COLO668 (cell line): ENCODE data around the gene PRR35.

Experiments
- DNase-seq: peaks from one replicate; lab custom pipeline; 2025; ENCODE audit not compliant: unreplicated experiment; lab: John Stamatoyannopoulos, UW

Gene PRR35

DNA sequence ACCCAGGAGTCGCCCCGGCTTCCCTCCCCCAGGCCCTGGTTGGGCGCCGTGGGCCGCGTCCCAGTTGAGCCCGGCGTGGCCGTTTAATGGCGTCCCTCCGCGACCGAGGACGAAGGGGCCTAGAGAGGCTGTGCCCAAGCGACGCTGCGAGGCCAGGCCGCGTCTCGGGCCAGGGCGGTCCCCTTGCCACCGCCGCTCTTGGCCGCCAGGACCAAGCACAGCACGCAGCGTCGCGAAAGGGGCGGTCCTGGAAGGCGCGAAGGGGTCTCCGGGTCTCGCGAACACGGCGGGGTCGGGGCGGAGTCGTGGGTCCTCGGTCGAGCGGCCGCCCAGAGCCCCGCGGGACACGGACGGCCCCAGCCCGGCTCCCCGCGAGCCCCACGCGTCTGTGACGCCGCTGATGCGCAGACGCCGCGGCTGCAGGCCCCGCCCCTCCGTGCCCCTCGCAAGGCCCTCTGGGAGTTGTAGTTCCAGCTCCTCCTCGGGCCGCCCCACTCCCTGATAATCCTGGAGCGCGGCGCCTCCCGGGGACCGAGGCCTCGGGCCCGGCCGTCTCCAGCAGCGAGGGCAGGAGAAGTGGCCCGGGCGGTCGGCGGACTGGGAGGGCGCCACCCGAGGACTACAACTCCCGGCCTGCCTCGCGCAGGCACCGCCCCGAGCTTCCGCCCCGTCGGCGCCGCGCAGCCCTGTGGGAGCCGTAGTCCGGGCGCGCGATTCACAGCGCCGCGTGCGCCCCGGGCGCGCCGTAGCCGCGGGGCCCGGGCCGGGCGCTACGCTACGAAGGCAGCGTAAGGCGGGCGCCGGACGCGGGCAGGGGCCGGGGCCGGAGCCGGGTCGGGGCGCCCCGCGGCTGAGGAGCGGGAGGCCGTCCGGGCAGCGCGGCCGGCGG is 32.9 kb upstream of the PRR35 start, which contains the start of gene CAPN15:
Gene CAPN15, plus strand, starts transcription at position 698 of the 889 bp plus-strand sequence. CDS start 19,127 bp downstream, outside the sequence.
- peak; percentile 93 for DNase-seq

GRCh38 chr16:528111-529011 is 31.8 kb upstream of the PRR35 start:
- DNase-seq = peak; percentile 53

DNA sequence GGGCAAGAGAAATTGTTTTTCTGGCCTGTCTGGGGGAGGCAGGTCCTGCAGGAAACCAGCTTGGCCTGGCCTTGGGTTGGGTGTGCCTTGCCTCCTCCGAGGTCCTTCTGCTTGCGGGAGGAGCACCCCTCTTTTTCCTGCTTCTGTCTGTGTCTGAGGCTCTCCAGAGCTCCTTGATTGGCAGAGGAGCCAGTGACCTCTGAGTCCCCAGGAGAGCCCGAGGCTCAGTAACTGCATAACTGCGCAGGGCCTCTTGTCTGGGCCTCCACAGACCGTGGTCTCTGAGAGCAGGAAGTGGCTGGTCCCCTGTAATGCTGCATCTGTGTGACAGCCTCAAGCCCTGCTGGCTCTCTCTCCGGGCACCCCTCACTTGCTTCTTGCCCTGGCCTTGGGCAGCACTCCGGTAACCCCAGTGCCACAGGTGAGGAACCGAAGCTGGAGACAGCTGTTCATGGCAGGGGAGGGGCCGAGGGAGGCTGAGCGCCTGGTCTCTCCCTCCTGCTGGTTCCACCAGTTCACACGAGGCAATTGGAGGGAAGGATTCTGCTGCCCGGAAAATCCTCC is 31.1 kb upstream of the PRR35 start:
- DNase-seq = peak; percentile 19

GRCh38 chr16:530111-530817 is 29.9 kb upstream of the PRR35 start:
- no peak for DNase-seq

- no peak for DNase-seq
Measured at GRCh38 chr16:531494-532125, 28.6 kb upstream of the PRR35 start.

DNA sequence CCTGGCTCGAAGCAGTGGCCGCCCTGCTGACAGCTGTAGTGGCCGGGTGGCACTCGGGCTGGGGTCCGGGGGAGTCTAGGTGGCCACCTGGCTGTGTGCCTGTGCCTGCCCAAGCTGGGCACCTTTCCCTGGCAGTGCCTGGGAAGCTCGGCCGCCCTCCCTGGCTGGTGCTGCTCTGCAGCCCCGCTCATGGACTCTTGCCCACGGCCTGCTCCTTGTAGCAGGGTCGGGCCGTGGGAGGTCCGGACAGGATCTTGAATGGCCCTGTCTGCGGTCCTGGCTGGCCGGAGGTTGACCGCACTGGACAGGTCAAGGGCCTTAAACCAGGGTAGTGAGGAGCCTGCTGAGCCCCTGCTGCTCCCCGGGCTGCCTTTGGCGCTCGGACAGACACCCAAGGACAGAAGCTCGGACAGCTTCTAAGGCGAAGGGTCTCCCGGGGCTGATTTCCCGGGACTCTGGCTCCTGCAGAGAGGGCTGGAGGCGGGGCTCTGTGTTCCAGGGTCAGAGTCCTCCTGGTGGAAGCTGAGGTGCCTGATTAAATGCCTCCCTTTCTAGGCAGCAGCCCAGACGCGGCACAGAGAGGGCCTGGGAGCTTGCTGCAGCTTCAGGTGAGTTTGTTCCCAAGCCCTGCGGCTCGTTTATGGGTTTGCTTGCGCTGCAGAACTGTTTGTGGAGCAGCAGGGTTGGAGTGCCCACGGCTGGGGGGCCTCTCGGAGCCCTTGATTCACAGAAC is 26.6 kb upstream of the PRR35 start:
- DNase-seq = peak; percentile 43

GRCh38 chr16:534135-534534 is 26.1 kb upstream of the PRR35 start:
- peak; percentile 31 for DNase-seq

- no peak for DNase-seq
Measured at GRCh38 chr16:534856-535445, 25.2 kb upstream of the PRR35 start.

GRCh38 chr16:535446-536405 is 24.5 kb upstream of the PRR35 start:
- peak; percentile 69 for DNase-seq

DNA sequence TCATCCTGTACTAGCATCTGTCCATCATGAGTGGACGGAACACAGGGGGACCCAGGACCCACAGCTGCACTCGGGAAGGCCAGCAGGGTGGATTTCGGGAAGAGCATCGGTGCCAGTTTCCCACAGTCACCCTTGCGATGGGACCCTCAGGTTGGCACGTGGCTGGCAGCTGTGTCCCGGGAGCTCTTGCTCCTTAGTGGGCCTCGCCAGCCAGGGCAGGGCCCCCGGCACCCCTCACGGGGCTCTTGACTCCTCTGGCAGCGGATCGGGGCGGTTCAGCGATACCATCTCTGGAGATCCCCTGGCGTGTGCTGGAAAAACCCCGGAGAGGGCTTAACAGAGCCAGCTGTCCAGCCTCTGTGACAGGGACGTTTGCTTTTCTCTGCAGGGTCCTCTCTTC is 23.4 kb upstream of the PRR35 start:
- no peak for DNase-seq

- no peak for DNase-seq
Measured at GRCh38 chr16:537415-538335, 22.5 kb upstream of the PRR35 start.

GRCh38 chr16:539901-540530 is 20.2 kb upstream of the PRR35 start:
- DNase-seq = no peak

DNA sequence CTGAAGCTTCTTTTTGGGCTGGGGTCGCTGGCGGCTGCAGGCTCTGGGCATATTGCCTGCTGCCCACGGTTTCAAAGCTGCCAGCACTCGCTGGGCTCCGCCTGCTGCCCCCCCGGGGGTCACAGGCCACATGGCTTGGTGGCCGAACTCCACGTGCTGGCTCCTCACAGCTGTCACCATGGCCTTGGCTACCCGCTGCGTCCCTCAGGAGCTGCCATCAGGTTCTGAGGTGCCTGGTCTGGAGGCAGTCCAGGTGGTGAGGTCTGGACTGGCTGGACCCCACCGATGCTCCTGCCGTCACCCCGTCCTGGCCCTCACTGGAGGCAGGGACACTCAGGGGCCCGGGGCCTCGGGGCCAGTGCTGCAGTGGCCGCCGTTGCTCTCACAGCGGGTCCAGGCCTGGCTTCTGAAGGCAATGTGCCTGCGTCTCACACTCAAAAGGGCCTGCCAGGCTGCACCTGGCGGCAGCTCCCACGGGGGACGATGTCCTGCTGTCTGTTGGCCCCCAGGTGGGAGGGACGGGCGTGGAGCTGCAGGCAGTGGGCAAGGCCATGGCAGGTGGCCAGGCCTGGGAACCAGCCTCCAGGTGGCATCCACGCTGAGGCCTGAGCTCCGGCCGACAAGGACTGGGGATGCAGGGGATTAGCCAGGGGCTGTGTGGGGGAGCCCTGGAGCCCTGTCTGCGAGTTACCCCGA is 19.4 kb upstream of the PRR35 start:
- no peak for DNase-seq

- no peak for DNase-seq
Measured at GRCh38 chr16:543301-544164, 16.7 kb upstream of the PRR35 start.

DNA sequence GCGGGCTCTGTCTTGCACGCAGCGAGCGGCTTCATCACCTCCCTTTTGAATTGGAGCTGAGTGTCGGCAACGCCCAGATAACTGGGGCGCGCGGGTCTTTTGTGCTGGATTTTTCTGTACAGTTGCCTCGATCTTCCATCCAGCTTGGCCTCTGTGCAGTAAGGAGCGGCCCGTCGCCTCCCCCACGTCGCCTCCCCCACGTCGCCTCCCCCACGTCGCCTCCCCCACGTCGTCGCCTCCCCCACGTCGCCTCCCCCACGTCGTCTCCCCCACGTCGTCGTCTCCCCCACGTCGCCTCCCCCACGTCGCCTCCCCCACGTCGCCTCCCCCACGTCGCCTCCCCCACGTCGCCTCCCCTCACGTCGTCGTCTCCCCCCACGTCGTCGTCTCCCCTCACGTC is 15.7 kb upstream of the PRR35 start:
- no peak for DNase-seq
